ENCODE results near the gene ALK. TPM values are rescaled to one million over a fixed set of nuclear protein-coding genes. Genes with fewer than 3 reads are reported as not detected.

Gene ALK
- total RNA-seq, 4 donors from 2014 or later = 0.32 to 0.42 TPM; not detected in 2

GRCh38 chr2:29951576-29951975, 30.2 kb upstream of the ALK start:
- 30% methylated on average over 1 of the region's 1 CpG for WGBS
- peaks cover 5% of the 10 kb centered on the region for H3K27me3 ChIP-seq
- H3K9me3 ChIP-seq = no peaks in the 10 kb centered on the region
- no peak overlapping the region for H3K27ac ChIP-seq
- H3K36me3 ChIP-seq = no peaks in the 10 kb centered on the region
- peaks cover 13% of the 10 kb centered on the region for H3K4me1 ChIP-seq
- DNase-seq (ENCODE audit: low spot score in 2 of 2) = no peak
- H3K4me3 ChIP-seq = no peak overlapping the region
- no peak for TF ChIP-seq POLR2A (IDR thresholded peaks at IDR 0.05)
- TF ChIP-seq POLR2AphosphoS5 (IDR thresholded peaks at IDR 0.05) = no peak
- TF ChIP-seq EP300 (IDR thresholded peaks at IDR 0.05) = no peak
- no peak for TF ChIP-seq CTCF (IDR thresholded peaks at IDR 0.05)

GRCh38 chr2:29950481-29950880, 29.1 kb upstream of the ALK start:
- H3K4me1 ChIP-seq = peaks cover 13% of the 10 kb centered on the region
- 43% methylated on average over 2 of the region's 3 CpGs for WGBS
- no peak for TF ChIP-seq CTCF (IDR thresholded peaks at IDR 0.05)
- no peak for TF ChIP-seq POLR2AphosphoS5 (IDR thresholded peaks at IDR 0.05)
- TF ChIP-seq POLR2A (IDR thresholded peaks at IDR 0.05) = no peak
- TF ChIP-seq EP300 (IDR thresholded peaks at IDR 0.05) = no peak
- no peak overlapping the region for H3K4me3 ChIP-seq
- DNase-seq (ENCODE audit: low spot score in 2 of 2) = no peak
- H3K27me3 ChIP-seq = peaks cover 5% of the 10 kb centered on the region
- no peaks in the 10 kb centered on the region for H3K9me3 ChIP-seq
- H3K27ac ChIP-seq = no peak overlapping the region
- no peaks in the 10 kb centered on the region for H3K36me3 ChIP-seq

GRCh38 chr2:29949042-29949441, 27.7 kb upstream of the ALK start:
- Histone ChIP-seq H3K4me3 (no peak overlapping the region), H3K36me3 (no peaks in the 10 kb centered on the region), H3K27me3 (peaks cover 5% of the 10 kb centered on the region), H3K4me1 (peaks cover 13% of the 10 kb centered on the region), H3K9me3 (no peaks in the 10 kb centered on the region), H3K27ac (no peak overlapping the region)
- TF ChIP-seq EP300 (IDR thresholded peaks at IDR 0.05) = no peak
- no peak for TF ChIP-seq POLR2A (IDR thresholded peaks at IDR 0.05)
- TF ChIP-seq CTCF (IDR thresholded peaks at IDR 0.05) = no peak
- no peak for TF ChIP-seq POLR2AphosphoS5 (IDR thresholded peaks at IDR 0.05)
- WGBS = 88% methylated on average over 3 of the region's 3 CpGs
- DNase-seq (ENCODE audit: low spot score in 2 of 2) = no peak

GRCh38 chr2:29946505-29946904, 25.1 kb upstream of the ALK start:
- Histone ChIP-seq H3K4me1 (peaks cover 7% of the 10 kb centered on the region), H3K27ac (no peak overlapping the region), H3K27me3 (peaks cover 5% of the 10 kb centered on the region), H3K9me3 (peaks cover 2% of the 10 kb centered on the region), H3K4me3 (no peak overlapping the region), H3K36me3 (no peaks in the 10 kb centered on the region)
- TF ChIP-seq POLR2AphosphoS5 (IDR thresholded peaks at IDR 0.05) = no peak
- no peak for TF ChIP-seq EP300 (IDR thresholded peaks at IDR 0.05)
- no peak for TF ChIP-seq POLR2A (IDR thresholded peaks at IDR 0.05)
- TF ChIP-seq CTCF (IDR thresholded peaks at IDR 0.05) = no peak
- no peak for DNase-seq (ENCODE audit: low spot score in 2 of 2)
- WGBS = 52% methylated on average over 5 of the region's 5 CpGs

GRCh38 chr2:29942711-29943110, 21.3 kb upstream of the ALK start:
- no peak overlapping the region for H3K4me3 ChIP-seq
- 66% methylated on average over 3 of the region's 3 CpGs for WGBS
- peaks cover 2% of the 10 kb centered on the region for H3K9me3 ChIP-seq
- no peak for TF ChIP-seq EP300 (IDR thresholded peaks at IDR 0.05)
- TF ChIP-seq POLR2A (IDR thresholded peaks at IDR 0.05) = no peak
- TF ChIP-seq POLR2AphosphoS5 (IDR thresholded peaks at IDR 0.05) = no peak
- TF ChIP-seq CTCF (IDR thresholded peaks at IDR 0.05) = no peak
- no peaks in the 10 kb centered on the region for H3K36me3 ChIP-seq
- no peak overlapping the region for H3K27ac ChIP-seq
- H3K4me1 ChIP-seq = no peaks in the 10 kb centered on the region
- H3K27me3 ChIP-seq = peaks cover 5% of the 10 kb centered on the region
- no peak for DNase-seq (ENCODE audit: low spot score in 2 of 2)
